ENCODE data around the gene ADAMTS17.

The ADAMTS17 gene

DNA sequence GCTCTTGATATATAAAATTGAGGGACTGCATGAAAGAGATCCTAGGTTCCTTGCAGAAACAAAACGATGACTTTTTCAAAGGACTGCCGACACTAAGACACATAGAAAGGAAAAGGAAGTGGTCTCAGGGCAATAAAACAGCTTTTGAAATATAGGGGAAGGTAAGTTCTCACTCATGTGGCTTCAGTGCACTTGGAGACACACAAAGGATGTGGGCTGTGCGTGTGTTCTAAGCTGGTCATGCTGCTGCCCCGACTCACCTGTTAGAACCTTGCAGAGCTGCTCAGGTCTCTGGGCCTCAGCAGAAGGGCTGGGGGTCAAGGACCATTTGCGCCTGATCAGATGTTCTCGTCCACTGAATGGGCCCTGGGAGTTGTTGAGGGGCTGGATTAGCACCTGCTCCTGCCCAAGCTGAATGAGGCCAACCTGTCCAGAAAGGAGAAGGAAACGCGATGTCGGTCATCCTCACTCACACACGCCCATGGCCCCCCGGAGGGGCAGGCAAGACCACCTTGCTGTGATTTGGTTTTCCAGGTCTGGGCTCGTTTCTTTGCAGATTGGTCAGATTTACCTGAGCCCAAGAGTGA, 11.1 kb downstream of the ADAMTS17 start:
- Histone ChIP-seq H3K4me3 (ENCODE audit: low read depth, low read length) (no peak overlapping the region), H3K27ac (no peak overlapping the region), H3K36me3 (no peaks in the 10 kb centered on the region), H3K27me3 (ENCODE audit: insufficient read depth, low read depth, severe bottlenecking) (peaks cover 33% of the 10 kb centered on the region), H3K9me3 (ENCODE audit: severe bottlenecking) (no peaks in the 10 kb centered on the region)
- no peak for DNase-seq
- no peak for TF ChIP-seq CTCF (IDR thresholded peaks at IDR 0.05; ENCODE audit: low read depth, low read length)

DNA sequence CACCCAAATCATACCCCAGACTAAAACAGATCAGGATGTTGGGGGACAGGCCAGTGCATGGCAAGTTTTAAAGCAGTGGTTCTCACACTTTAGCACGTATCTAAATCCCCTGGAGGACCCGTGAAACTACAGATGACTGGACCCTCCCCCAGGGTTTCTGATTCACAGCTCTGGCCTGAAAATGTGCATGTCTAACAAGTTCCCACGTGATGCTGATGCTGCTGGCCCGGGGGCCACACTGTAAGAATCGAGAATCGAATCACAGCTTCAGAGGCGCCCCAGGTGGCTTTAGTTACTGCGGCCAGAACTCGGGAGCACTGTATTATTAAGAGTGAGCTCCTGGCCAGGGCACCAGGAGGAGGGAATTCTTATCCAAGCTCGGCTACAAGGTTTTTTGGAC, 11.6 kb downstream of the ADAMTS17 start:
- Histone ChIP-seq H3K36me3 (no peaks in the 10 kb centered on the region), H3K27me3 (ENCODE audit: insufficient read depth, low read depth, severe bottlenecking) (peaks cover 33% of the 10 kb centered on the region), H3K9me3 (ENCODE audit: severe bottlenecking) (no peaks in the 10 kb centered on the region), H3K4me3 (ENCODE audit: low read depth, low read length) (no peak overlapping the region), H3K27ac (no peak overlapping the region)
- TF ChIP-seq CTCF (IDR thresholded peaks at IDR 0.05; ENCODE audit: low read depth, low read length): no peak
- no peak for DNase-seq

GRCh38 chr15:100328796-100329195, 13.0 kb downstream of the ADAMTS17 start:
- TF ChIP-seq CTCF (IDR thresholded peaks at IDR 0.05; ENCODE audit: low read depth, low read length): no peak
- no peak for DNase-seq
- Histone ChIP-seq H3K4me3 (ENCODE audit: low read depth, low read length) (no peak overlapping the region), H3K36me3 (no peaks in the 10 kb centered on the region), H3K27me3 (ENCODE audit: insufficient read depth, low read depth, severe bottlenecking) (peaks cover 25% of the 10 kb centered on the region), H3K27ac (no peak overlapping the region), H3K9me3 (ENCODE audit: severe bottlenecking) (no peaks in the 10 kb centered on the region)

DNA sequence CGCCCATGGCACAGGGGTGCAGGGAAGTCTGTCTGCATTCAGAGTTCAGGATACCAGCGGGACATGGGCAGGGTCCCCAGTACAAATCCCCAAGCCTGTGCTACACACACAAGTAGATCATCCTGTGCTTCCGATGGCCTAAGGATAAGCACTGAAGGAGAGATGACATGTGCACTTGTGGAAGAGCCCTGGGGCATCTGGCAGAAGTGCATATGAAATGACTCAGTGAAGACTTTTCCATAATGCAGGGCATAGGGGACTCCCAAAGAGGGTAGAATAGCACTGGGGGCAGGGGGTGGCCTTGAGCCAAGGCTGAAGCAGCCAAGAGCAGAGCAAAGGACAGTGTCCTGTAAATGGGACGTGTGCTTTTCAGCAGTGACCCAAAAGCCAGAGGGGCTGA, 22.9 kb downstream of the ADAMTS17 start:
- DNase-seq: no peak
- no peak overlapping the region for H3K4me3 ChIP-seq (ENCODE audit: low read depth, low read length)
- peaks cover 8% of the 10 kb centered on the region for H3K9me3 ChIP-seq (ENCODE audit: severe bottlenecking)
- H3K36me3 ChIP-seq: no peaks in the 10 kb centered on the region
- no peak overlapping the region for H3K27ac ChIP-seq
- no peak for TF ChIP-seq CTCF (IDR thresholded peaks at IDR 0.05; ENCODE audit: low read depth, low read length)
- H3K27me3 ChIP-seq (ENCODE audit: insufficient read depth, low read depth, severe bottlenecking): peaks cover 4% of the 10 kb centered on the region

DNA sequence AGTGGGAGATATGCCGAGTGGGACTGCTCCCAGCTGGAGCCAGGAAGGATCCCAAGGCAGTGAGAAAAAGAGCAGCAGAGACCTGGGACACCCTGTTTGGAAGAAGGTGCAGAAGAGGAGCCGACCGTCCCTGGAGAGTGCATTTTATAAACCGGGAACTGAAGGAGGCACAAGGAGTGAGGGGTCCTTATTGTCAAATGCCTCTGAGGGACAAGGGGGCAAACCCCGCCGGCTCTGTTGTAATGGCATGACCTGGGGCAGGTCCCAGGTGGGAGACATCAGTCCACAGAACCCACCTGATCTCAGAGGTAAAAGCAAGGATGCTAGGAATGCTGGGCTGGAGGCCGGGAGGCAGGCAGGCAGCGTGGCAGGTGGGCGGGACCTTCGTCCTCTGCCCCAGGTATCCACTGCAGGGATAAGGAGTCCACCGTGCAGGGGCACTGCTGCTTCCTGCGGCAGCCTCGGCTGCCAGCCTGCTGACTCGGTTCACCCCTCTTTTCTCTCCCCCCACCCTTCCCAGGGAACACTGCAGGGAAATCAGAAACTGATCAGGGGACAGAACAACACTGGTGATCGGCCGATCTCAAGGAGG, 26.9 kb downstream of the ADAMTS17 start:
- no peak overlapping the region for H3K4me3 ChIP-seq (ENCODE audit: low read depth, low read length)
- peaks cover 4% of the 10 kb centered on the region for H3K27me3 ChIP-seq (ENCODE audit: insufficient read depth, low read depth, severe bottlenecking)
- H3K36me3 ChIP-seq: no peaks in the 10 kb centered on the region
- peaks cover 18% of the 10 kb centered on the region for H3K9me3 ChIP-seq (ENCODE audit: severe bottlenecking)
- no peak overlapping the region for H3K27ac ChIP-seq
- DNase-seq: no peak
- no peak for TF ChIP-seq CTCF (IDR thresholded peaks at IDR 0.05; ENCODE audit: low read depth, low read length)
